Activated naive CD8-positive, alpha-beta T cell treated with anti-CD3 and anti-CD28 coated beads, Interleukin-2, amount 50 U/mL, for 24 hours (primary cell): ENCODE results near the gene RRAGB.
"Not testable (repeated sequence)": the region's sequence is repeated elsewhere in the genome, so short reads cannot be mapped to it uniquely, and the experiment has no call there.

Experiments
- ATAC-seq: fragments of 150-1000 bp; cut with Tn5 transposase; one replicate; pipeline ENCODE4 v1.10.0; 2021
- DNase-seq: peaks from one replicate; pipeline ENCODE4 v3.0.0; 2021
- H3K27ac Mint-ChIP-seq: one replicate; pipeline ENCODE4 v1.8.0; 2021; ENCODE audit warnings: mild to moderate bottlenecking, mixed read lengths
- H3K27me3 Mint-ChIP-seq: one replicate; pipeline ENCODE4 v1.8.0; 2021; ENCODE audit warnings: mixed read lengths
- H3K36me3 Mint-ChIP-seq: one replicate; pipeline ENCODE4 v1.8.0; 2021; ENCODE audit warnings: low read depth, mixed read lengths
- H3K4me1 Mint-ChIP-seq: one replicate; pipeline ENCODE4 v1.8.0; 2021; ENCODE audit warnings: mixed read lengths
- H3K4me3 Mint-ChIP-seq: one replicate; pipeline ENCODE4 v1.8.0; 2021; ENCODE audit warnings: mild to moderate bottlenecking, moderate library complexity, mixed read lengths
- H3K9me3 Mint-ChIP-seq: one replicate; pipeline ENCODE4 v1.8.0; 2021; ENCODE audit warnings: mixed read lengths

The RRAGB gene

DNA sequence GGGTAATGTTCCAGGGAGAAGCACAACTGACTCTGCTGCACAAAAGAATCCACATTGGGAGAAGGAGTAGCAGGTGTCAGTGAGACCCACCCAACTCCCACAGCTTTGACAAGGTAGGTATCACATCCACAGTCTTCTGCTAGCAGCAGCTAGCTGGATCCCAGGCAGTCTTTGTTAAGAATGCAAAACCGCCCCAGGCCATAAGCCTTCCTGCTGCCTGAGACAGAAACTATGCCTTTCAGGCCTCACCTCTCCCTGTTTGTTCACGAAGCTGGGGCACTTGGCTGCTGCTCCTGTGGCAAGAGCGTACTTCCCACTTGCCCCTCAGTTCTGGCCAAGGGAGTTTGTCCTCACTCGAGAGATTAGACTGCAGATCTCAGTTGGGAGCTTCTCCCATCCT, 21.4 kb downstream of the RRAGB start:
- H3K36me3 Mint-ChIP-seq = peaks cover 41% of the 10 kb centered on the region
- DNase-seq = no peak
- peaks cover 5% of the 10 kb centered on the region for H3K9me3 Mint-ChIP-seq
- no peak overlapping the region for H3K27ac Mint-ChIP-seq
- no peak overlapping the region for H3K4me3 Mint-ChIP-seq
- H3K4me1 Mint-ChIP-seq = peaks cover 3% of the 10 kb centered on the region
- ATAC-seq = no peak
- H3K27me3 Mint-ChIP-seq = no peaks in the 10 kb centered on the region

DNA sequence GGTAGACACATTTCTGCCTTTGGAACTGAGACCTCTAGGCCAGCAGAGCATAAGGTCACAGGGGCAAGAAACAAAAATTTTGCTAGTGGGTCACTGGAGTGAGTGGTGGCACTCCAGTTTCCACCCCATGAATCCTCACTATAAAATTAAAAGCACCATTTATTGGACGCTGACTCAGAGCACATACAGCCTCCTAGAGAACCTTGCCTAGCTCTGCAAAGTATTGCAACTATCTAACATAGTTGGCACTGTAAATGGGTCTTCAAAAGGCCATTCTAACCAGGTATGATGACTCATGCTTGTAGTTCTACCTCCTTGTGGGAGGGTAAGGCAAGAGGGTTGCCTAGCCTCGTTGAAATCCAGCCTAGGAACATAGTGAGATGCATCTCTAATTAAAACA, 25.1 kb downstream of the RRAGB start:
- no peak for DNase-seq
- no peaks in the 10 kb centered on the region for H3K27me3 Mint-ChIP-seq

DNA sequence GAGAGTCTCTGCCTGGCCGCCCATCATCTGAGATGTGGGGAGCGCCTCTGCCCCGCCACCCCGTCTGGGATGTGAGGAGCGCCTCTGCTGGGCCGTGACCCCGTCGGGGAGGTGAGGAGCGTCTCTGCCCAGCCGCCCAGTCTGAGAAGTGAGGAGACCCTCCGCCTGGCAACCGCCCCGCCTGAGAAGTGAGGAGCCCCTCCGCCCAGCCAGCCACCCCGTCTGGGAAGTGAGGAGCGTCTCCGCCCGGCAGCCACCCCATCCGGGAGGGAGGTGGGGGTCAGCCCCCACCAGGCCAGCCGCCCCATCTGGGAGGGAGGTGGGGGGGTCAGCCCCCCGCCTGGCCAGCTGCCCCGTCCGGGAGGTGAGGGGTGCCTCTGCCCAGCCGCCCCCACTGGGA, 30.9 kb downstream of the RRAGB start:
- DNase-seq, H3K36me3 Mint-ChIP-seq, H3K4me1 Mint-ChIP-seq, ATAC-seq, H3K27ac Mint-ChIP-seq, H3K9me3 Mint-ChIP-seq, H3K4me3 Mint-ChIP-seq, H3K27me3 Mint-ChIP-seq: not testable (repeated sequence)

More for the DNA sequence above, 25.1 kb downstream of the RRAGB start:
- H3K9me3 Mint-ChIP-seq = no peaks in the 10 kb centered on the region
- H3K4me3 Mint-ChIP-seq = no peak overlapping the region
- H3K4me1 Mint-ChIP-seq = no peaks in the 10 kb centered on the region
- H3K27ac Mint-ChIP-seq = no peak overlapping the region
- ATAC-seq = no peak
- H3K36me3 Mint-ChIP-seq = peaks cover 24% of the 10 kb centered on the region

DNA sequence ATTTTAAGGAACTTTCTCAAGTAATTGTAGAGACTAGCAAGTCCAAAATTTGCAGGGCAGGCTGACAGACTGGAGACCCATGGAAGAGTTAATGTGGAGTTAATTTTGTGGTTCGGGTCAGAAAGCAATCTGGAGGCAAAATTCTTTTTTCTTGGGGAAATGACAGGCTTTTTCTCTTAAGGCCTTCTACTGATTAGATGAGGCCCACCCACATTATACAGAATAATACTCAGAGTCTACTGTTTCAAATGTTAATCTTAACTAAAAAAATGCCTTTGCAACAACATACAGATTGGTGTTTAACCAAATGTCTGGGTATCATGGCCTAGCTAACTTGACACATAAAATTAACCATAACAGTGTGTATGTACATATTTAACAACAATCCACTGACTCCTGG, 32.7 kb downstream of the RRAGB start:
- H3K27ac Mint-ChIP-seq = no peak overlapping the region
- peaks cover 5% of the 10 kb centered on the region for H3K36me3 Mint-ChIP-seq

DNA sequence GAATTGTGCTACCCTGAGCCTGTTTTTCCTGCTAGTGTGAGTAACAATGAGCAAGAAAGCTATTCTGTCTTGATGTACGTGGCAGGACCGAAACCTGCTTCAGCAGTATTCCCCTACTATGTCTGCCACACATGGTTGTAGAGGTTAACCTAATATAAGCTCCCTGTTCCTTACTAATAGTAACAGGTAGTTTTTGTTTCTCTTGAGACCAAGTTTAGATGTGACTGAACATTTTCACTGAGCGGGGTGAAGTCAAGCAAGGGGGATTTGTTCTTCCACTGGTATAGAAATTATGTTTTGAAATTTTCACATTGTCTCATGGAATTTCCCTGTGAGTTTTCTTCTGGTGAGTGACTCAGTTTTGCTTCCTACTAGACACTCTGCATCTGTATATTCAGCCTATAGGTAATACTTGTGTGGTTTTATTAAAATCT, 37.3 kb downstream of the RRAGB start:
- no peak overlapping the region for H3K4me3 Mint-ChIP-seq
- H3K27ac Mint-ChIP-seq = no peak overlapping the region
- peaks cover 24% of the 10 kb centered on the region for H3K36me3 Mint-ChIP-seq

More for the DNA sequence above, 32.7 kb downstream of the RRAGB start:
- H3K4me1 Mint-ChIP-seq = peaks cover 7% of the 10 kb centered on the region
- DNase-seq = no peak
- H3K4me3 Mint-ChIP-seq = no peak overlapping the region
- no peaks in the 10 kb centered on the region for H3K9me3 Mint-ChIP-seq
- ATAC-seq = no peak
- no peaks in the 10 kb centered on the region for H3K27me3 Mint-ChIP-seq

DNA sequence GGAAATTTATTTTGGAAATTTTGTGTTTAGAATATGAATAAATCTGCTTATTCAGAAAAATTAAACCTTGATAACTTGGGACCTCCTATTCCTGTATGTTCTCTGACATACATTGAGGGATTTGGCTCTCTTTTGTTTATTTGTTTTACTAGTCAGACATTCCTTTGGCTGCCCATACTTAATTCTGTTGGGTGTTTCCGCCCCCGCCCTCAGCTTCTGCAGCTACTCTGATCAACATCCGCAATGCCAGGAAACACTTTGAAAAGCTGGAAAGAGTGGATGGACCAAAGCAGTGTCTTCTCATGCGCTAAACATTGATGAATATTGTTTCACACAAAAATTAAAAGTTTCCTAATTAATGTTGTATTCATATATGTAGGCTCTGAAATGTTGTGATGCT, 40.5 kb downstream of the RRAGB start:
- Mint-ChIP-seq H3K4me3 (no peak overlapping the region), H3K27me3 (no peaks in the 10 kb centered on the region), H3K9me3 (peaks cover 5% of the 10 kb centered on the region), H3K4me1 (peaks cover 7% of the 10 kb centered on the region), H3K36me3 (peaks cover 43% of the 10 kb centered on the region), H3K27ac (no peak overlapping the region)
- DNase-seq (no peak), ATAC-seq (no peak)

More for the DNA sequence above, 37.3 kb downstream of the RRAGB start:
- peaks cover 7% of the 10 kb centered on the region for H3K4me1 Mint-ChIP-seq
- DNase-seq (no peak), ATAC-seq (peak; percentile 75)
- H3K27me3 Mint-ChIP-seq = no peaks in the 10 kb centered on the region
- no peaks in the 10 kb centered on the region for H3K9me3 Mint-ChIP-seq

DNA sequence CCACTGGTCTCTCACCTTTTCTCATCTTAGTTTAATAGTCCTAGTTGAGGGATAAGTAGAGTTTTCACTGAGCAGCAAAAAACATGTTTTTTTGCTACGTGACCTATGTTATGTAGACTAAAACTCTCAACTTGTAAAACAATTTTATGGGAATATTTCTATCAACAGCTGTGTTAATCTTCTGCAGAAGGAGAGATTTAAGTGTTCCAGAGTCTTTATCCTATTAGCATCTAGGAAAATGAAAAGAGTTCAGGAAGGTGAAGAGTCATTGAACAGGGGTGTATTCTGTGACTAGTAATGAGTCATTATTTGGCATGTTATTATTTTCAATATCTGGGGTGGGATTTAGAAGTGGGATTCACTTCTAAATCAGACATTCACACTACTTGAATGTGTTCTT, 41.9 kb downstream of the RRAGB start:
- no peak for ATAC-seq
- DNase-seq = no peak
- Mint-ChIP-seq H3K27ac (no peak overlapping the region), H3K4me3 (no peak overlapping the region), H3K27me3 (no peaks in the 10 kb centered on the region), H3K36me3 (peaks cover 47% of the 10 kb centered on the region), H3K4me1 (peaks cover 7% of the 10 kb centered on the region), H3K9me3 (peaks cover 5% of the 10 kb centered on the region)

DNA sequence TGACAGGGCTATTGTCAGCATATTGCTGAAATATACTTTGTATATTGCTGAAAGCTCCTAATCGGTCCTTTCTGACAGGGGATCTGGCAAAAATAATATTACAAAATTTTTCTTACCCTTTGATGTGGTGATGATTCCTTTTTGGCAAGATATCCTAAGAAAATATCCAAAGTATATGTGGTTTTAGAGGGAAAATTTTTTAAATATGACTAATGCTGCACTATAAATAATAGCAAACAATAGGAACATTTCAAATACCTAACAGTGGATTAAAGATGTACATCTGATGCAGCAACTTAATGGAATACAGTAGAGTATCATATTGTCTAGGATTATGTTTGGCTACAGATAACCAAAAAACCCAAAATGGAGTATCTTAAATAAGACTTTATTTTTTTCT, 49.6 kb downstream of the RRAGB start:
- H3K4me3 Mint-ChIP-seq = no peak overlapping the region
- peaks cover 1% of the 10 kb centered on the region for H3K4me1 Mint-ChIP-seq
- no peak for ATAC-seq
- peaks cover 37% of the 10 kb centered on the region for H3K36me3 Mint-ChIP-seq
- no peak overlapping the region for H3K27ac Mint-ChIP-seq
- no peaks in the 10 kb centered on the region for H3K27me3 Mint-ChIP-seq
- DNase-seq = no peak
- no peaks in the 10 kb centered on the region for H3K9me3 Mint-ChIP-seq

DNA sequence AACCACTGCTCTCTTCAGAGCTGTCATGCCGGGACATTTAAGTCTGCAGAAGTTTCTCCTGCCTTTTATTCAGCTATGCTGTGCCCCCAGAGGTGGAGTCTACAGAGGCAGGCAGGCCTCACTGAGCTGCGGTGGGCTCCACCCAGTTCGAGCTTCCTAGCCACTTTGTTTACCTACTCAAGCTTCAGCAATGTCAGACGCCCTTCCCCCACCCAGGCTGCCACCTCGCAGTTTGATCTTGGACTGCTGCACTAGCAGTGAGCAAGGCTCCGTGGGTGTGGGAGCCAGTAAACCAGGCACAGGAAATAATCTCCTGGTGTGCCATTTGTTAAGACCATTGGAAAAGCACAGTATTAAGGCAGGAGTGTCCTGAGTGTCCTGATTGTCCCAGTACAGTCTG, 56.9 kb downstream of the RRAGB start:
- H3K4me1 Mint-ChIP-seq, ATAC-seq, H3K4me3 Mint-ChIP-seq, H3K27me3 Mint-ChIP-seq, H3K9me3 Mint-ChIP-seq, H3K27ac Mint-ChIP-seq, DNase-seq: not testable (repeated sequence)
- H3K36me3 Mint-ChIP-seq = peaks cover 47% of the 10 kb centered on the region

DNA sequence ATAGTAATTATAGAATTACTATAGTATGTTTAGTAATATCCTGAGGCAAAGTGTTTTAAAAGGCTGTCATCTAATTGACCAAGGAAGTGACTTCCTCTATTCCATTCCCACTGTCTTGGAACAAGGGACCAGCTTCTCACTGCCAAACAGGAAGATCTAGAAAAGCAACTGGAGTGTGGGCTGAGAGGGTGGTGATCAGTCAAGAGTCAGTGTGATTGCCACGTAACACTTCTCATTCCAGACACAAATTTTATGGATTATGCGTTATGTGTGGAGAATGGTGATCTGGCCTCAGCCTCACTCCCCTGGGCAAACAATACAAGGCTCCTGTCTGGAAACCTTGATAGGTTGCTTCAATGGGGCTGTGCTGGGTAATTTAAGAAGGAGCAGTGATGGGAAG, 60.0 kb downstream of the RRAGB start:
- no peak for DNase-seq
- Mint-ChIP-seq H3K27ac (no peak overlapping the region), H3K4me1 (no peaks in the 10 kb centered on the region), H3K36me3 (peaks cover 26% of the 10 kb centered on the region), H3K4me3 (no peak overlapping the region), H3K27me3 (no peaks in the 10 kb centered on the region), H3K9me3 (peaks cover 4% of the 10 kb centered on the region)
- ATAC-seq = no peak

DNA sequence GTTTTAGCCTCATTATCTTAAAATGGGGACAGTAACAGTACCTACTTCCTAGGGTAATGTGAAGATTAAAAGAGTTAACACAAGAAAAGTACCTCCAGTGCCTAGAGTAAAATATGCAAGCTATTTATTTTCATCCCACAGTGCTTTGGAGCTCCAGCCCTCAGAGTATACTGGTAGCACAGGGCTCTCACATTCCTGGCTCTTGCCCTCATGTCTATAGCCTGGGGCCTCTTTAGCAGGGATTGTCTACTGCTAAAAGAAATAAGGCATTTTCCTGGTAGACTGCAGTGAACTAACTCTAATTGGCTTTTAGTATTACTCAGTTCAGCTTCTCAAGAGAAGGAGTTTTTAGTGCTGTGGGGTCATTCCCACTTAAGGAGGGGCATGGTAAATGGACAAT, 60.8 kb downstream of the RRAGB start:
- peaks cover 22% of the 10 kb centered on the region for H3K36me3 Mint-ChIP-seq
- no peak for DNase-seq
- H3K4me1 Mint-ChIP-seq = no peaks in the 10 kb centered on the region
- no peak overlapping the region for H3K4me3 Mint-ChIP-seq
- H3K9me3 Mint-ChIP-seq = peaks cover 3% of the 10 kb centered on the region
- H3K27ac Mint-ChIP-seq = no peak overlapping the region
- no peaks in the 10 kb centered on the region for H3K27me3 Mint-ChIP-seq
- ATAC-seq = no peak

DNA sequence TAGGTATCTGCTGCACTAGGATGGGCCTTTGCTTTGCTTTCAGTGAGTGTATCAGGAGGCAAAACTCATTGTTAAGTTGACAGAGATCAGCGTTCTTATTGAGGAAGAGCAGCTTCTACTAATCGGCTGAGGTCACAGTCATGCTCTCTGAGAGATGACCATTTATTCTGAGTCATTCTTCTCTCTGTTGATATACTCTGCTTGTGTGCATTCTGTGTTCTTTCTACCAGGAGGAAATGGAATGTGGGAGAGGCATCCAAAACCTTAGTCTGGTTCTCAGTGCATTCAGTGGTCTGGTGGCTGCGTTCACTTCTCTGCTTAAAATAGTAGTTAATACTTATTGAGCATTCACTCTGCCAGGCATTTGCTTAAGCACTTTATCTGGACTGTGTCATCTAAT, 66.2 kb downstream of the RRAGB start:
- peaks cover 2% of the 10 kb centered on the region for H3K36me3 Mint-ChIP-seq
- H3K4me1 Mint-ChIP-seq = no peaks in the 10 kb centered on the region
- H3K27ac Mint-ChIP-seq = no peak overlapping the region
- DNase-seq = no peak
- ATAC-seq = no peak
- H3K9me3 Mint-ChIP-seq = peaks cover 4% of the 10 kb centered on the region
- no peaks in the 10 kb centered on the region for H3K27me3 Mint-ChIP-seq
- no peak overlapping the region for H3K4me3 Mint-ChIP-seq

DNA sequence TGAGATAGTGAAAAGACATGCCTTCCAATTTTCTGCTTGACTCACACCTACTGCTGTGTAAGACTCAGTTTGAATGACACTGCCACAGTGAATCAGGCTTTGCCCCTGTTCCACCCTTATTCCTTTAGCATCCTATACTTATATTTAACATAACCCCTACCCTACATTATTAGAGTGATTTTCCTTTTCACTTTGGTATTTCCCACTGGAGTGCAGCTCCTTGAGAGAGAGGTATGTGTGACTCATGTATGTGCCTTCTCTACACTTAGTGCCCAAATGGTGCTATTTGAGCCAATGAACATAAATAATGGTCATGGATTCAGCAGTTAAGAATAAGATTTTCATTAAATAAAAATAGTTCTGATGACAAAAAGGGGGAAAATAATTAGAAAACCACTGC, 69.5 kb downstream of the RRAGB start:
- Mint-ChIP-seq H3K27ac (no peak overlapping the region), H3K9me3 (peaks cover 4% of the 10 kb centered on the region), H3K27me3 (no peaks in the 10 kb centered on the region), H3K4me1 (no peaks in the 10 kb centered on the region), H3K4me3 (no peak overlapping the region), H3K36me3 (no peaks in the 10 kb centered on the region)
- DNase-seq (no peak), ATAC-seq (no peak)

DNA sequence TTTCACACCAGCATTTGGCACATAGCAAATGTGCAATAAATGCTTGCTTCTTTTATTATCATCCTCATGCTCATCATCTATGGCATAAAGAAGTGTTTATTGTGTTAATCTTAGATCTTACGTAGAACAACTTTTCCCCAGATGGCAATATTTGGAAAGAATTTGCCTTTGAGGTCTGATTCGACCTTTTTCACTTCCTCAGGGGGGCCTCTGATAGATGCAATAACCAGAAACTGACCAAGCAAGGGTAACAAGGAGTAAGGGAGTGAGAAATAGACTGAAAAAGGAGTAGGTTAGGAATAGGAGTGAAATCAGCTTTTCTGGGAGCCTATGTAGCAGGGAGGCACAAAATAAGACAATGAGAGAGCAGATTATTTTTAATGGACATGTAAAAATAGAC, 70.2 kb downstream of the RRAGB start:
- DNase-seq (no peak), ATAC-seq (no peak)
- H3K4me3 Mint-ChIP-seq = no peak overlapping the region
- H3K4me1 Mint-ChIP-seq = no peaks in the 10 kb centered on the region
- no peaks in the 10 kb centered on the region for H3K36me3 Mint-ChIP-seq
- H3K27ac Mint-ChIP-seq = no peak overlapping the region
- H3K27me3 Mint-ChIP-seq = no peaks in the 10 kb centered on the region
- H3K9me3 Mint-ChIP-seq = peaks cover 4% of the 10 kb centered on the region

DNA sequence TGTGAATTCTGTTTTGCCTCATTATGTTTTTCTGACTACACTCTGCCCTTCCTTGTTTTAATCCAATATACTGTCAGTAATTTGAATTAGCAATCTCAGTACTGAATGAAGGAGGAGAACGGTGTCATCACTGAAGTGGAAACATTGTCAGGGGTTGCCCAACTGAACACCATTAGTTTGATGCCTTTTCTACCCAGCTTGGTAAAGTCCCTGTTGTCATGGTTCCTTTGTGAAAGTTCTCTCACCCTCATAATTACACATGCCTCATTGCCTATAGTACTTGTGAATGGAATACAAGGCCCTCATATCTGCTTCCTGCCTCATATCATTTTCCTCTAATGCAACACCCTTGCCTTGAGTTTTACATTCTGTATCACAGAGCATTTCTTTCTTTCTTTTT, 76.9 kb downstream of the RRAGB start:
- ATAC-seq = peak; percentile 40
- Mint-ChIP-seq H3K4me1 (peaks cover 4% of the 10 kb centered on the region), H3K27ac (no peak overlapping the region), H3K27me3 (no peaks in the 10 kb centered on the region), H3K9me3 (no peaks in the 10 kb centered on the region), H3K4me3 (no peak overlapping the region), H3K36me3 (no peaks in the 10 kb centered on the region)
- no peak for DNase-seq

DNA sequence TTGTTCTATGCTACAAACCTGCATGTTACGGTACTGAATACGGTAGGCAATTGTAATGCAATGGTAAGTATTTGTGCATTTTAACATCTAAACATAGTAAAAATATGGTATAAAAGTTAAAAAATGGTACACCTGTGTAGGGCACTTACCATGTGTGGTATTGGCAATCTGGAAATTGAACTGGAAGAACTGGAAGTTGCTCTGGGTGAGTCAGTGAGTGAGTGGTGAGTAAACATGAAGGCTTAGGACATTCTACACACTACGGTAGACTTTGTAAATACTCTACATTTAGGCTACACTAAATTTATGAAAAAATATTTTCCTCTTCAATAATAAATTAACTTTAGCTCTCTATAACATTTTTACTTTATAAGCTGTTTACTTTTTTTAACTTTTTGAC, 78.9 kb downstream of the RRAGB start:
- DNase-seq = no peak
- Mint-ChIP-seq H3K4me3 (no peak overlapping the region), H3K4me1 (peaks cover 4% of the 10 kb centered on the region), H3K9me3 (no peaks in the 10 kb centered on the region), H3K27me3 (no peaks in the 10 kb centered on the region), H3K27ac (no peak overlapping the region), H3K36me3 (no peaks in the 10 kb centered on the region)
- no peak for ATAC-seq
